GM21576 (cell line): ENCODE results near the gene MUL1.

Source experiments
- ATAC-seq: cut with Tn5 transposase; IDR thresholded peaks from one replicate; pipeline ENCODE4 v1.9.1; 2021; ENCODE audit warnings: mild to moderate bottlenecking, moderate library complexity; ENCODE audit not compliant: unreplicated experiment

The MUL1 gene

GRCh38 chr1:20472860-20473711 is 34.9 kb downstream of the MUL1 start:
- ATAC-seq, result no peak

- no peak for ATAC-seq
These were observed 35.8 kb downstream of the MUL1 start for GRCh38 chr1:20472121-20472520.

- ATAC-seq, result no peak
These were observed 37.8 kb downstream of the MUL1 start for GRCh38 chr1:20470194-20470593.

- ATAC-seq, result no peak
These were observed 38.4 kb downstream of the MUL1 start for GRCh38 chr1:20469406-20470076.

GRCh38 chr1:20466273-20466672 is 41.7 kb downstream of the MUL1 start:
- no peak for ATAC-seq

GRCh38 chr1:20465187-20465586 is 42.8 kb downstream of the MUL1 start:
- ATAC-seq, result no peak

- ATAC-seq, result no peak
These were observed 44.4 kb downstream of the MUL1 start for GRCh38 chr1:20463502-20463901.

- ATAC-seq, result no peak
These were observed 45.6 kb downstream of the MUL1 start for GRCh38 chr1:20462397-20462796.

- no peak for ATAC-seq
These were observed 49.2 kb downstream of the MUL1 start for GRCh38 chr1:20458717-20459116.

GRCh38 chr1:20454004-20454403 is 53.9 kb downstream of the MUL1 start:
- ATAC-seq, result no peak

GRCh38 chr1:20449735-20450311 is 58.1 kb downstream of the MUL1 start:
- ATAC-seq, result no peak
